T47D (cell line): Measurements from ENCODE around the gene TXLNG.
A peak's percentile ranks its signal among the peaks of the same experiment; 100 is the strongest.
"Not testable (repeated sequence)": the region's sequence is repeated elsewhere in the genome, so short reads cannot be mapped to it uniquely, and the experiment has no call there.

Experiments used
- DNase-seq, 2 experiments: peaks; one replicate each; pipeline versions ENCODE4 v3.0.0 to v3.0.0-alpha.2; 2011 to 2012; ENCODE audit warnings: low read depth in 1 of 2, low spot score in 1 of 2
- JUND ChIP-seq: IDR thresholded peaks from 2 replicates; pipeline ENCODE4 v1.6.1; 2012; ENCODE audit warnings: low read depth
- in situ Hi-C: cut with HindIII; loops from 2 replicates; pipeline ENCODE4 v1.10.0; 2016; ENCODE audit warnings: low sequenced_read_pairs, low pct_unique_long_range_greater_than_20kb

The TXLNG gene

DNA sequence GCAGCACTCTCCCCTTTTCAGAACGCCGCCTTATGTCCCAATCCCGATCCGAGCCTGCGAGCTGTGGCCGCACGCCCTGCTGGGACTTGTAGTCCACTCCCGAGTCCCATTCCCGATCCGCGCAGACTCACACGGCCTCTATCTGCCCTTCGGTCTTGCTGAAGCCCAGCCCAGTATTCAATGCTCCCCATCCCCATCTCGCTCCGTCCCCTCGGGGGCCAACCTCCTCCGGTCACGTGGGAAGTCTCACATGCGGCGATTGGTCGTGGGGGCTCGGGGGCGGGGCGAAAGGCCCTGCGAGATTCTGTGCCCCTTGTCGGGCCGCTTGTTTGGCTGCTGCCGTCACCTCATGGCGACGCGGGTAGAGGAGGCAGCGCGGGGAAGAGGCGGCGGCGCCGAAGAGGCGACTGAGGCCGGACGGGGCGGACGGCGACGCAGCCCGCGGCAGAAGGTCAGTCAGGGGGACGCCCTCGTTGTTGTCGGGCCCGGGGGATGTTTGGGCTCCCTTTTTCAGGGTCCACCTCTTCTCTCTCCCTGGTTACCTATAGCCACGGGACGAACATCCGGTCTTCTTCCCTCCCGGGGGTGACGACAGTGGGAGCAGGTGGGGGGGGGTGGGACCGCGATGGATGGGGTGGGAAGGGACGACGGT is at the start of gene TXLNG:
TXLNG (plus strand) TSS at position 328 of the 652 bp plus-strand sequence; CDS start at position 350, 22 bp downstream.
- in situ Hi-C loops: no loop called here
- DNase-seq: peak; percentile 86 to 99
- no peak for TF ChIP-seq JUND

DNA sequence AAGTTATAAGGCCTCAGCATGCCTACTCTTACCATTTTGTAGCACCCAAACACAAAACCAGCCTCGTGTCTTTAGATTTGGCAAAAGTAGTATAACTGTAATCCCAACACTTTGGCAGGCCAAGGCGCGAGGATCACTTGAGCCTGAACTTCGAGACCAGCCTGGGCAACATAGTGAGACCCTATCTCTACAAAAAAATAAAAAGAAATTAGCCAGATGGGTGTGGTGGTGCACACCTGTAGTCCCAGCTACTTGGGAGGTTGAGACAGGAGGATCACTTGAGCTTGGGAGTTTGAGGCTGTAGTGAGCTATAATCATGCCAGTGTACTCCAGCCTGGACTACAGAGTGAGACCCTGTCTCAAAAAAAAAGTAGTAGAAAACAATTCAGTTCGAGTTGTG is 49.2 kb upstream of the TXLNG start:
- in situ Hi-C loops: no loop called here
- no peak for TF ChIP-seq JUND
- DNase-seq: no peak

GRCh38 chrX:16739574-16739973 is 46.7 kb upstream of the TXLNG start:
- TF ChIP-seq JUND: no peak
- DNase-seq: peak; percentile 26 to 90
- in situ Hi-C loops: no loop called here

DNA sequence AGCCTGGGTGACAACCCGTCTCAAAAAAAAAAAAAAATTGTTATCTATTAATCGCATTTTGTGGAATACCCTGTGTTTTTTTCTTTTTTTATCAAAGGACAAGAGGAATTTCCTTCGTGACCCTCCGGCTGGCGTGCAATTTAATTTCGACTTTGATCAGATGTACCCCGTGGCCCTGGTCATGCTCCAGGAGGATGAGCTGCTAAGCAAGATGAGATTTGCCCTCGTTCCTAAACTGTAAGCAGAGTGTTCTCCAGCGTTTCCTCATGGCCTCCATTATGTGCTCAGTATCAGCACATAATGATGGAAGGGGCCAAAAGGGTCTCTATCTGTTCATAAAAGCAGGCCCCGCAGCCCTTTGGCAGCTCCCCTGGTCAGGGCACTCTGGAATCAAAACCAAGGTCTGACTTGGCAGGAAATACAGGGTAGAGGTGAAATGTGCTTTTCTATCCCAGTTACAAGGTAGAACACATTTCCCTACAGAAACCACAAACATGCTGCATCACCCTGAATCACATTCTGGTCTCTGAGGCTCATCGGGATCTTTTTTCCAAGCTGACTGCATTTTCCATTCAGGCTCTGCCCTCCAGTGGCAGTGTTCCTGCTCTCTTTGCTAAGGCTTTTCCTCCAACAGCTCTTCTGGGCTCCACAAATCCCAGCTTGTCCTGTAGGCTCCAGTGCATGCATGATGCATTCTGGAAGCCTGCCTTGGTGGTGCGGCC is 42.5 kb upstream of the TXLNG start:
- peak in 1 of 2 experiments; percentile 56 for DNase-seq
- TF ChIP-seq JUND: no peak
- in situ Hi-C loops: no loop called here

DNA sequence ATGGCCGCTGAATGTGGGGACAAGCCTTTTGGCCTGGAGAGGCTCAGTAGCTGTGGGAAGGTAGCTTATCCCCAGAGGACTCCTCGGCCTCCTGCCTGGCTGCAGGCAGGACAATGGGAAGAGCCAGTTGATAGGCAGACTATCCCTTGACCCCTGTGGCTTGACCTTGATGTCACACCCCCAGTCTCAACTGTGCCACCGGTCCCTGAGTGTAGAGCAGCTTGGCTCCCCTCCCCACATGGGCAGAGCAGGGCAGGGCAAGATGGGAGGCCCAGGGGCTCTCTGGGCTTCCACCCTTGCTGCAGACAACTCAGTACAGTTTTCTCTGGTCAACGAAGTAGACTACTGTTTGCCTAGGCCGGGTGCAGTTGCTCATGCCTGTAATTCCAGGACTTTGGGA is 41.2 kb upstream of the TXLNG start:
- in situ Hi-C loops: no loop called here
- DNase-seq: no peak
- no peak for TF ChIP-seq JUND

DNA sequence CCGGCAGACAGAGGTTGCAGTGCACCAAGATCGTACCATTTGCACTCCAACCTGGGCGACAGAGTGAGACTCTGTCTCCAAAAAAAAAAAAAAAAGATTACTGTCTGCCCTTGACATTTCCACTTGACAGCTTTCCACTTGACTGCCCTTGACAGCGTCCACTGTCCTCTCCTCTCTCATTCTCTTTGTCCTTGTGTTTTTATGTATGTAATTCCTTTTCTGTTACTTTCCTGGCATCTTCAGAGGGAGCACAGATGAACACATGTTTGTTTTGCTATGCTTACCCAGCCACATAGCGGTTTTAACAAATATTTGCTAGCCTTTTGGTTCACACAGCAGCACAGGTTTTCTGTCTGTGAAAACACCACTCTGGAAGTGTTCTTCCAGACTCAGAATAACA is 40.6 kb upstream of the TXLNG start:
- TF ChIP-seq JUND: no peak
- peak in 1 of 2 experiments; percentile 54 for DNase-seq
- in situ Hi-C loops: no loop called here

DNA sequence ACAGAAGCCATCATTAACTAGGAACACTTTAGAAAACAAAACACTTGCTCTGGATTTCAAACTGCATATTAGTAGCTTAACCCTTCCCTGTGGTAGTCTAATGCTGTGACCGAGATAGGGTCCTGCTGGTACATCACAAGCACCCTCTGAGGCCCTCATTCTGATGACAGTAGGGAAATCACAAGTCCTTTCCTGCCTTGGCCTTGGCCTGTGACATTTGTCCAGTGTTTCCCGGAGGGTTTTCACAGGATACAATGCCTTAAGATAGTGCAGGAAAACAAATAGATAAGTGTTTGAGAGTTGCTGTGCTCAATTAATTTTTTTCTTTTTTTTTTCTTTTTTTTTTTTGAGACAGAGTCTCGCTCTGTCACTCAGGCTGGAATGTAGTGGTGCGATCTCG is 37.8 kb upstream of the TXLNG start:
- in situ Hi-C loops: no loop called here
- no peak for TF ChIP-seq JUND
- no peak for DNase-seq

- no peak for DNase-seq
- TF ChIP-seq JUND: no peak
- in situ Hi-C loops: no loop called here
Measured at GRCh38 chrX:16750136-16750535, 36.1 kb upstream of the TXLNG start.

DNA sequence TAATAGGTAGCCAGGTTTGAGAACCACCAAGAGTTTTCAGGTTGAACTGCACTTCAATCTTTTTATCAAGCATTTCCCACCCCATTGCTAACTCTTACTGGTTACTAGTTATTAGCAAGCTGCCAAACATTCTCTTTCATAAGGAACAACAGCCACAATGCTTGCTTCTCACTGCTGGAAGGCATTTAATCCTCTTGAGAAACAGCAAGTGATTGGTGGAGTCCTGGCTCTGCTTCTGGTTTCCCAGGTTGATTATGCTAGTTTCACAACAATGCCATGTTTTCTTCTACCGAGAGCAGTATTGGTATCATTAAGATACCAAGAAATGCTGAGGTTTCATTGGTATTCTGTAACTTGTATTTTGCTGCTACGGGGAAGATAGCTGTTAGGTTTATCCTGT is 32.2 kb upstream of the TXLNG start:
- in situ Hi-C loops: no loop called here
- TF ChIP-seq JUND: no peak
- no peak for DNase-seq

DNA sequence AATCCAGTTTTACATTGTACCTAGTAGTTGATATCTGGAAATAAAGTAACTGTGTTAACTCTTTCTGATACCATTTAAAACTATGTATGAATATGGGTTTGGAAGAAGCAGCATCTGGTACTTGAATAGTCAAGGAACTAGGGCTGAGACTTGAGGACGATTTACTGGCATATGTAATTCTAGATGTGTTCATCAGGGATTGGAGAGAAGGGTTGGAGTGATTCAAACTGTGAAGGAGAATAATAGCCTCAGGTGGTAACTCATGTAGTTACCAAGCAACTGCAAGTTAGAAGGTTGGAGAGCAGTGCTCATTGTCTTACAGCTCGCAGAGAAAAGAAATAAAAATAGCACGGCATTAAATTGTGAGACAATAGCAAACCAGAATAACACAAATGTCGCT is 29.5 kb upstream of the TXLNG start:
- DNase-seq: no peak
- in situ Hi-C loops: no loop called here
- no peak for TF ChIP-seq JUND

DNA sequence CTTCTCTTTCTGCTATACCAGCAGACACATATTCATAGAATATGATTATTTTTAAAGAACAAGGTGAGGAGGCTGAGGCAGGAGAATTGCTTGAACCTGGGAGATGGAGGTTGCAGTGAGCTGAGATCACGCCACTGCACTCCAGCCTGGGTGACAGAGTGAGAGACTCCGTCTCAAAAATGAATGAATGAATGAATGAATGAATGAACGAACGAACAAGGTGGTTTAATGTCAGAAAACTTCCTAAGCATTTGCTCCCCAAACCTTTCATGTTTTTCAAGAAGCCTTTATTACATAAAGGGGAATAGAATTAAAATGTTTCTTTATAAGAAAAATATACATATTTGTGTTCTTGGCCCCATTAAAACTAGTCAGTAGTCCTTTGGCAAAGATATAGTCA is 24.8 kb upstream of the TXLNG start:
- DNase-seq, in situ Hi-C loops: not testable (repeated sequence)

- DNase-seq: no peak
- TF ChIP-seq JUND: no peak
- in situ Hi-C loops: no loop called here
Measured at GRCh38 chrX:16762579-16762978, 23.7 kb upstream of the TXLNG start.

- TF ChIP-seq JUND: no peak
- in situ Hi-C loops: no loop called here
- no peak for DNase-seq
Measured at GRCh38 chrX:16765594-16765993, 20.7 kb upstream of the TXLNG start.
